HG02798 (cell line): ENCODE data around the gene NPTXR.
"Not testable (repeated sequence)": the region's sequence is repeated elsewhere in the genome, so short reads cannot be mapped to it uniquely, and the experiment has no call there.

Experiments used
- ATAC-seq: cut with Tn5 transposase; IDR thresholded peaks from one replicate; pipeline ENCODE4 v1.9.1; 2021; ENCODE audit warnings: mild to moderate bottlenecking; ENCODE audit not compliant: unreplicated experiment, poor library complexity

Gene NPTXR

DNA sequence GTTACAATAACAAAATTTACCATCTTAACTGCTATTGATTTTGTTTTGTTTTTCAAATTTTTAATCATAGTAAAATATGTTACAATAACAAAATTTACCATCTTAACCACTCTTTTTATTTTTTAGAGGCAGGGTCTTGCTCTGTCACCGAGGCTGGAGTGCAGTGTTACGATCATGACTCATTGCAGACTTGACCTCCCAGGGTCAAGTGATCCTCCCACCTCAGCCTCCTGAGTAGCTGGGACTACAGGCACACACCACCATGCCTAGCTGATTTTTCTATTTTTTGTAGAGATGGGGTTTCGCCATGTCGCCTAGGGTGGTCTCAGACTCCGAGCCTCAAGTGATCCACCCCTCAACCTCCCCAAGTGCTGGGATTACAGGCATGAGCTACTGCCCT, 10.1 kb upstream of the NPTXR start:
- not testable (repeated sequence) for ATAC-seq

DNA sequence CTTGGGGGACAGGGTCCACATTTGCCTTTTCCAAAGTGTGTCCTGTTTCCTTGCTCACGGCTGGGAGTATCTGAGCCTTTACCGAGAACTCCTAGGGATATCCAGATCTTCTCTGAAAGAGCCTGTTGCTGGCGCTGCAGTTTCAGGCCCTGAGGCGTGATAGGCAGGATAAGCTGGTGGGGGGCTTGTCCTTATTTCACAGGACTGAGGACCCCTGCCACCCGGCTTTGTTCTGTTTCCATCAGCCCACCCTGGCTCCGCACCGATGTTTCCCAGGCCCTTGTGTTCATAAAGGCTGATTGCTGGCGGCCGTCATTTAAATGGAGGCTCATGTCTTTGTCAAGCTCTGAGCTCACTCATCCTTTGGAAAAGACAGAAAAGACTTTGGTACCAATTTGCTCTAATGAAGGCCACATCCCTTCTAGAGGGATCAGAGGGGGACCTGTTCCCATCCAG, 9.4 kb upstream of the NPTXR start:
- ATAC-seq, result no peak

DNA sequence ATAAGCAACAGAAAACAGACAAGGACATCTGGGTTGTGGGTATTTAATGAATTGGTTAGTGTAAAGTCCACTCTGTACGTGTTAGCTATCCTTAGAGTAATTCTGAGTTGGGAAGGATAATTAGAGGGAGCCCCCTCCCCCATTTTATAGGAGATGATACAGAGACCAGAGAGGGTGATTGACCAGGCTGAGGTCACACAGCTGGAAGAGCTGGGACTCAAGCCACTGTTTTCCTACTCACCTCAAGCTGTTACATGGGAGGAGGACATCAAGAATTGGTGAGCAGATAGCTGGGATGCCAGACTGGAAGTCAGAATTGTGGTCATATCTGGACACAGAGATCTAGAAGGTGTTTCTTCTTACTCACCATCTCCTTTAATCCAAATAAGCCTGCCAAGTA, 8.7 kb upstream of the NPTXR start:
- ATAC-seq, result no peak

DNA sequence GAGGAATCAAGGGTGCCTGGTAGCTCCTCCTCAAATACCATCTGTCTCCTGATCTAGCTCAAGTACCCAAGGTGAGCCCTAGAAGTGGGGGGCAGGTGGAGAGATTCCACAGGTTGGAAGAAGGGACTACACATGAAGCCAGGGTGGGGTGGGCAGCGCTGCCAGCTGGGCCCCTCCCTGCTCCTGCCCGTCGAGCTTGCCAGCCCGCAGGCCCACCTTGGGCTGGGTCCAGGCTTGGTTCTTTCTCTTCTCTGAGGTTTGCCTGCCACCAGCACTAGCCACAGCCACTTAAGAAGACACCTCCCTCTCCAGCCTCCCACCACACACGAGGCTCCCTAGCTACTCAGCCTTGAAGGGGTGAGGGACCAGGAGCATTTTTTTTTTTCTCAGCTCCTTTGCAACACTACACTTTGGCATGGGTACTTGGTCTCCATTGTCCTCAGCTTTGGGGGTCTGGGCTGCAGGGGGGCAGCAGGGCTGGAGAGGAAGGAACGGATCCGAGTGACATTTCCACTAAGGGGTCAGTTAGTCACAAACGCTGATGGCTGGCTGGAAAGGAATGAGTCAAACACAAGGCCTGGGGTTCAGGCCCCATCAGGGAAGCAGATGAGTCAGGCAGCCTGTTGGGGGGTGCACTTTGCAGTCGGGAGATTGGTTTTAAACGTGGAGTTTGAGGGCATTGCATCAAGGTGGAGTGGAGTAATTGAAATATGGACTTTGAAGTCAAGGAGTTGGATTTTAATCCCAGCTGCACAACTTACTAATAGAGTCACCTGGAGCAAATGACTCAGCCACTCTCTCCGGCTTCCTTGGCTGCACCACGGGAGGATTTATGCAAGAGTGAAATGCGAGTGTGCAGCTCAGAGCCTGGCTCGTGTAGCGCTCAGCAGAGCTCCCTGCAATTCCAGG, 7.4 kb upstream of the NPTXR start:
- no peak for ATAC-seq

DNA sequence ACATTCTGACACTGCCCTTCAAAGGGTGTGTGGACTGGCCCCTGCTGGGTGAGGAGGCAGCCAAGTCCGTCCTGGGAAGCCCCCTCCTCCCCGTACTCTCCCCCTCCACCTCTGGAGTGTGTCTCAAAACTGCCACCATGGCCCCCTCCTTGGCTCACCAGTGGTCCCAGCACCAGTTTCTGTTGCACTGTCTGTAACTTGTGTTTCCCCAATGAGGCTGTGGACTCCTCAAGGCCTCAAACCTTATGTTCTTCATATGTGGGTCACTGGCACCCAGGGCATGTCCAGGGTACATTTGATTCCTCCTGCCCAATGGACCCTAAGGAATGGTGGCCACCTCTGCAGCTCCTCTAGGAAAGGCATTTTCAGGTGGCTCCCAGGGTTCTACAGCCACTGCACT, 6.6 kb upstream of the NPTXR start:
- no peak for ATAC-seq

DNA sequence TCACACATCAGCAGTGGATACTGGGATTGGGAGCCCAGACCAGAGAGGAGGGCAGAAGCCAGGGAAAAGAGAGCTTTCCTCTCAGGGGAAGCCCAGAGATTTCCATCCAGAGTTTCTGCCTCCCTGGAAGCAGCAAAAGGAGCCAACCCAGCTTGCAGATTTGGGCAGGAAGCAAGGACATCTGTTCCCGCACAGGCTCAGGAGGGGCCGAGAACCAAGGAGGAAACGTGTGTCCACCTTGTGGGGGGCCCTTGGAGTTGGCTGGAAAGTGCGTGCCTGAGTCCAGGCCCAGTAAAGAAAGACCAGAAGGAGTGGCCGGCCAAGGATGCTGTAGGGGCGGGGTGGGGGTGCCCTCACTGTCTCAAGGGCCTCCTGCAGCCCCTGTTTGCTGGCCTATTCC, 6.0 kb upstream of the NPTXR start:
- ATAC-seq, result no peak

DNA sequence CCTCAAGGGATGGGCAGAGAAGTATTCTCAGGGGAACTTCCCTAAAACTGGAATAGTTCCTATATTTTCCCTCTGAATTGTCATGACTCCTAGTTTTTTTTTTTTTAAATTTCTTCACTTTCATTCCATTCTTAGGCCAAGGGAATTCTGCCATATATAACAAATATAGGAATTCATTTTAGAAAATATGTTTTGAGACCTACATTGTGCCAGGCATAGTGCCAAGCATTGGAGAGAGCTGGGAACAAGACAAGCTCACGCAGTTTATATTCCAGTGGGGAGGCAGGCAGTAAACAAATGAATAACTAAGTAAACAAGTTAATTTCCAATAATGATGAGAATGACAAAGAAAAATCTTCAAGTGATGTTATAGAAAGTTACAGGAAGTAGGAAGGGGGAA, 2.6 kb upstream of the NPTXR start:
- no peak for ATAC-seq

DNA sequence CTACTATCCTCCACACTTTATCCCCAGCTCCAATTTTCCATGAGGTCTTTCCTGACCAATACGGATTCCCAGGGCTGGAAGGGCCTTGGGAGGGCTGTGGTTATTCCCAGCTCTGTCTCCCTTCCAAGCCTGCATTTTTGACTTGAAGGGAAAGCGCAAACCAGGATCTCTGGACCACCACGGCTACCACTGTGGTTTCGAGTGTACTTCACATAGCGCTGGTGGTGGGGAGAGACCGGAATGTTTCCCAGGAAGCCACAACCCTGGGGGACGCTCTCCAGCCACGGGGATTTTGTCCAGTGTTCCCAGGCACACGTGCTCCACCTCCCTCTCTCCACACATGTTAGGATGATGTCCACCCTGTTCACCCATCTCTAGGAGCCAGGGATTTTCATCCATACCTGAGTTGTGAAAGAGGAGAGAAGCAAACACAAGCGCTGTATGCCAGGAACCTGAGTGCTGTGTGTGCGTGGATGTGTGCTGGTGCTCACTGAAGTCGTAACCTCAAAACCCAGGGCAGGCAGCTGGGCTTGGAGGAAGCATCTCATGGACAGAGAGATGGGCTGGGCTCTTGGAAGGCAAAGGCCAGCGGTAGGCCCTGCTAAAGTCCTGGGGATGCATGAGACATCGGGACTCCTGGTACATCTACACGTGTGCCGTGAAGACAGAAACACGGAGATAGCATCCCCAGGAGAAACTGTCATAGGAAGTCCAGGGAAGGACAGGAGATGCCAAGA, 1.3 kb upstream of the NPTXR start:
- no peak for ATAC-seq

DNA sequence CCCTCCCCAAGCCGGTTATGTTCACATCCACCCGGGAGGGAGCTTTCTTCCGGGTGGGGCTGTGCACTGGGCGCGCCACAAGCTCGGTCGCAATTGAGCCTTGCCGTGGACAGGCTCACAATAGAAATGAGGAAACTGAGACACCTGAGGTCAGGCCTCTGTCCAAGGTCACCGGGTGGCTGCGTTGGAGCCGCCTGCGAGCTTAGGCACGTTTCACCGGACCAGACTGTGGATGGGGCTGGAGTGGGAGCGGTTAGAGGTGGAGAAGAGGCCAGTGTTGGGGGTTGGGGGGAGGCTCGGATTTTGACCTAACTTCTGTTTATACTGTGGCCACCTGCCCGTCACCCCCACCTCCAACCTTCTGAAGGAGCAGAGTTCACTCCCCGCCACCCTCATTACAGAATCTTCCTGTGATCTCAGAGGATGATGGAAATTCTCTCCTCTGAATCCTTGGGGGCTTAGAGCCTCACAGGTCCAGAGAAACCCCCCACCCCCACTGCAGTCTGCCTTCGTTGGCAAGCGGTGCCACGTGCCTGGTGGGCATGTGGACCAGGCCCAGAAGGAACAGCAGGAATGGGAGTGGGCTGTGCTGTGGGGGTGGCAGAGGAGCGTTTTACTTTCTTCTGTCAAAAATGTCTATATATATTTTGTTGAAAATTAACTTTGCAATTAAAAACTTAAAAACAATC, 631 bp upstream of the NPTXR start:
- no peak for ATAC-seq

DNA sequence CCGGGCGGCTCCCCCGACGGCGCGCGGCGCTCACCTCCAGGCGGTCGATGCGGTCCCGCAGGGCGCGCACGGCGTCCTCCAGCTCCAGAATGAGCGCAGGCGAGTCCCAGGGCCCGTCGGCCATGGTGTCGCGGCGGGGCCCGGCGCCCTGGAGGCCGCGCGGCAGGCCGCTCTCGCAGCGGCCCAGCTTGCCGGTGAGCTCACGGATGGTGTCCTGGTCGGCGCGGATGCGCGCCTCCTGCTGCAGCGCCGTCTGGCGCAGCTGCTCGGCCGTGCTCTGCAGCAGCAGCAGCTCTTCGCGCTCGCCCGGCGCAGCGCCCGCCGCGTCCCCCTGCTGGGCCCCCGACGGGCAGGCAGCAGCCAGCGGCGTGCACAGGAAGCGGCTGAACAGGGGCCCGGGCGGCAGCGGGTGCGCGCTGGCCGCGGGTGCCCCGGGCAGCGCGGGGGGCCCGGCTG, 599 bp downstream of the NPTXR start:
- no peak for ATAC-seq

DNA sequence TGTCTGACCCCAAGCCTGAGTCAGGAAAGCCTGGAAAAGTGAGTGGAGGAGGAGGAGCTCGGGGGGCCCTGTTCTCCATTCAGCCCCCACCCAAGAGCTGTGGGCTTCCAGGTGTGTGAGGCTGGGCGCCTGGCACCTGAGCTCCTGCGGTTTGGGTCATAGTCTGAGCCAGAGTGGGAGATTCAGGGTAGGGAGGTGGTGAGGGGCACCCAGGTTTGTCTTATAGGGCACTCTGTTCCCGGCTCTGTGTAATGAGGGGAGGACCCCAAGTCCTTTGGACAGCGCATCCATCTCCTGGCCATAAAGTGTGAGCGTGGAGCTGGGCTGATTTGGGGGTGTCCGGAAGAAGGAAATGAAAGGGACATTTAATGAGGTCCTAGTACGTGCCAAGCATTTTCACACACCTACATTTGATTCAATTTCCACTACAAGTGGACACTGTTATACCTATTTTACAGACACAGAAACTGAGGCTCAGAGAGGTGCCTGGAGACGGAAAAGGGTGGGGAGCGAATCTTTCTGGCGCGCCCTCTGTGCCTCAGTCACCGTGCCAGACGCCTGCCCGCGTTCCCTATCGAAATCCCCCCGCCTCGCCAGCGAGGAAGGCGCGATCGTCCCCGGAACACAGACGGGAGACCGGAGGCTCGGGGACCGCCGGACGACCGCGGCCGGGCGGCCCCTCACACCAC, 1.2 kb downstream of the NPTXR start:
- ATAC-seq, result no peak

DNA sequence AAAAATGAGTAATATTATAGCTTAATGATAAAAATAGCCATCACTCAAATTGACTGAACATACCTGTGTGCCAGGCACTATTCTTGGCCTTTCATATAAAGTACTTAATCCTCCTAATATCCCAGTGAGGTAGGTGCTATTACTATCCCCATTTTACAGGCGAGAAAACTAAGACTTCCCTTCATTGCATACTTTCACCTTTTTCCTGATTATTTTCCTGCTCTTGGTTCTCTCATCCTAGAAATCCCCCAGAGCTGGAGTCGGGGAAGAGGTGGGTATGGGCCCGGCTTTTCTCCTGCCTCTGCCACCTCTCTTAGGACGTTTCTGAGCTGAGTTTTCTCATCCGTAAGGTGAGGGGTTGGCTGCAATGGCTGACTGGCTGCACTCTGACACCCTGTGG, 2.2 kb downstream of the NPTXR start:
- no peak for ATAC-seq

DNA sequence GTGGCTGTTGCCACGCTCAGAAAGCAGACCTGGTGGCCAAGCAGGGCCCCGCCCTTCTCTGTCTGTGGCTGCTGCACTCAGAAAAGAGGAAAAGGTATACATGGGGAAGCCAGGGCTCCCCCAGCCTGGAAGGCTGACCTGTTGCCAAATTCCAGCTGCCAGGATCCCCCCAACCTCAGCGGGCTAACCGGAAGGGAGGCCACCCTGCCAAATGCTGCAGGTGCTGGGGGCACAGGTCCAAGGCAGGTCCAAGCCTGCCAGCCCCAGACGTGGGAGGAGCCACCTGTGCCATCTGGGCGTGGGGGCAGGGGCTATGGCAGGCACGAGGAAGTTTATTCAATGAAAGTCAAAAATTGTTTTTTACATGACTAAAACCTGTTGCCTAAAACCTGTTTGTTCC, 2.6 kb downstream of the NPTXR start:
- ATAC-seq, result no peak

DNA sequence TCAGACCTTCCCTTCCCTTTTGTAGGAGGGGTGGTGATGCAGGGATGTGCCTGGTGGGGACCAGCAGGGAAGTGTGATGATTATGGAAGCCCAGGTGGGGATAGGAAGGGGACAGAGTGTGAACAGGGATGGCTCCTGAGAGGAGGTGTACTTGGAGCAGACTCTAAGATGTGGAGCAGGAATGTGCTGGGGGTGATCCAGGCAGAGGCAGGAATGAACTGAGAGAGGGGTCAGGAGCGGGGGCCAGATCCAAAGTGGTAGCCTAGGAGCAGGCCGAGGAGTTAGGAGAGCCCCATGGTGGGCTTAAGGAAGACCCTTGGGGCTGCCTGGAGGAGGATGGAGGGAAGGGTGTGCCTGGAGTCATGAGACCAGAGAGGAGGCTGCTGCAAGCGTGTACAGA, 3.7 kb downstream of the NPTXR start:
- ATAC-seq, result no peak

DNA sequence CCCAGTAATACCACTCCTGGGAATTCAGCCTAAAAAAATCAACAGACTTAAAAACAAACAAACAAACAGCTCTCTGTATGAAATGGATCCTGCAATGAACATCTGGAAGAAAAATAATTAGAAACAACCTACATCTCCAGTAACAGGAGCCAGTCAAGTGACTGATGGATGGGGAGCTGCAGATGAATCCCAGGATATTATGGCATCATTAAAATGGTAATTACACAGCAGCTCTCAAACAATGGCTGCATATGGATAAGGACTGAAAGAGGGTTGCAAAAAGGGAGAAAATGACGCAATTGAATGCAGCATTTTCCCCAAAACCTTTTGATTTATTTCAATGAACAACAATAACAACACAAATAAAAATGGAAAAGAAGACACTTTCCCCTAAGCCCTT, 4.1 kb downstream of the NPTXR start:
- ATAC-seq, result no peak

DNA sequence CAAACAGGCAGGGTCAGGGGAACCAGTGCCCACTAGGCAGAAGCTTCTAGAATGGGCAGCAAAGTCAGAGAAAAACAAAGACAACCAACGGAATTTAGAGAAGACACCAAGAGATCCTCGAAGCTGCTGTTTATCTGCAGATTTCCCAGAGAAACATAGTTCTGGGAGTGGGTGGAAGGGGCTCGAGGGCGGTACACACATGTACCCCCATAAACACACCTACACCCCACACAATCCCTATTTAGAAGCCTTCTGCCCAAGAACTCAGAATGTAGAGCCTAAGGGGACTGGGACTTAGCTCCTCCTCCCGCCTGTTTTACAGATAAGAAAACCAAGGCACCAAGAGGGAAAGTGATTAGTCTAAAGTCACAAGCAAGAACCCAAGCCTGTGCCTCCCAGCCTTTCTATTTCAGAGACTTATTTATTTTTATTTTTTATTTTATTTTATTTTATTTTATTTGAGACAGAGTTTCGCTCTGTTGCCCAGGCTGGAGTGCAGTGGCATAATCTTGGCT, 6.4 kb downstream of the NPTXR start:
- ATAC-seq, result no peak

DNA sequence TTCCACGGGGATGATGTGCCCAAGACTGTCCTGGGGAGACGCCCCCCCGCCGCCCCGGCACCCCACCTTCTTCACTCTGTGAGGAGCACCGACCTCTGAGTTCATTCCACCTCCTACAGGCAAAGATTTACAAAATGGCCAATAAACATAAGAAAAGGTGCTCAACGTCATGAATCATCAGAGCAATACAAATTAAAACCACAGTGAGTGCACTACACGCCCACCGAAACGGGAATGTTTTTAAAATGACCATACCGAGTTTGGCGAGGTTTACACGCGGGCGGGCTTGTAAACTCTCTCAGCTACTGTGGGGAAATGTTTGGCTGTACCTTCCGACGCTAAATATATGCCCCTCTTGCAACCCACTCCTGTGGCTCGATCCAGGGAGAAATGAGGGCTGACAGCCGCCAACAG, 7.9 kb downstream of the NPTXR start:
- ATAC-seq, result no peak

DNA sequence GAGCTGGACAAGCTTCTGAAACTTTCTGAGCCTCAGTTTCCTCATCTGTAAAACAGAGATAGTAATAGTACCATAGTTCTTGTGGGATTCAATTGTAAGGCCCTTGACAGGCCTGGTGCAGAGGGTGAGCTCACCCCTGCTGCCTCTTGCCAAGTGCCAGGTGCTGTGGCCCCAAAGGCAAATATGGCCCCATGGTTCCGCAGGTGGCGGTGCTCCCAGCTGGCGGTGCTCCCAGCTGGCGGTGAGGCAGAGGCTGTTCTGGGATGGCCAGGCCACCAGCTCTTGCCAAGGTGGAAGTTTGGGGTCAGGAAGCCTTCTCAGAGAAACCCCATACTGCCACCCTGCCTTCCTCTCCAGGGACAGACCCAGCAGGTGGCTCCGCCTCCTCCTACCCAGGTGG, 8.8 kb downstream of the NPTXR start:
- ATAC-seq, result no peak

DNA sequence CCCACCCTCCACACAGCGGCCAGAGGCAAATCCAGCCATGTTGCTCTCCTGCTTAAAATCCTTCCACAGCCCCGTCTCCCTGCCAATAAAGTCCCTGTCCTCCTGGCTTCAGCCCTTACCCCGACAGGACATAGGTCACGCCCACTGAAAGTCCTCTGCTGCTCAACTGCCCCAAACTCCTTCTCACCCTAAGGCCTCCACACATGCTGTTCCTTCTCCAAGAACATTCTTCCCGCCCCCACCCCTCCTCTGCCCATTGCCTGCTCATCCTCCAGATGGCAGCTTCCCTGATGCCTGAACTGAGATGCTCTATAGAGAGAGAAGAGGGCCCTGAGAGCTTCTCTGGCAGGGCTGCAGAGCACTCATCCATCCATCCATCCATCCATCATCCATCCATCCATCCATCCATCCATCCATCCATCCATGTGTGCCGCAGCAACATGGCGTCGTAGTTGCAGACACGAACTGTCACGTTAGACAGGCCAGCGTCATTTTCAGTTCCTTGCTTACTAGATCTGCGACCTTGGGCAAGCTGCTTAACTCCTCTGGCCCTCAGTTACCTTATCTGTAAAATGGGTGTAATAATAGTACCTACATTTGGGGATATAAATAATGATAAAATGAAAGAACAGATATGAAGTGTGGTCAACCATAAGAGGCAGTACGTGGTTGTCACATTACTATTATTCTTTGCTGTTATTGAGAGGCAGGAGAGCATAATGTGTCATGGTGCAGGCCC, 9.4 kb downstream of the NPTXR start:
- no peak for ATAC-seq

DNA sequence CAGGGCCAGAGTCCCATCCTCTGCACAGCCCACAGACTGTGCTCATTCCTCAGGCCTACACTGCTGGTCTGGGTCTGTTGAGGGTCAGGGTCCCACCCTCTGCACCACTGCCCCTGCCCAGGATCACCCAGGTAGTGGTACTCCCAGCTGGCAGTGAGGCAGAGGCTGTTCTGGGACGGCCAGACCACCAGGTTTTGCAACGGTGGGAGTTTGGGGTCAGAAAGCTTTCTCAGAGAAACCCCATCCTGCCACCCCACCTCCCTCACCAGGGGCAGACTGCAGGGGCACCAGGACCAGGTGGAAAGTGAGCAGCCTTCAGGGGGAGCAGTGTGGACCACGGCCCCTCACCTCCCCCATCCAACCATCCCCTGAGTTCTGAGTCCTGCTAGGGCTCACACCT, 10.8 kb downstream of the NPTXR start:
- no peak for ATAC-seq
